GM21825 (cell line): Measurements from ENCODE around the gene KRTAP10-1.
"Not testable (repeated sequence)": the region's sequence is repeated elsewhere in the genome, so short reads cannot be mapped to it uniquely, and the experiment has no call there.

Experiments
- ATAC-seq: cut with Tn5 transposase; IDR thresholded peaks from one replicate; pipeline ENCODE4 v1.9.1; 2021; ENCODE audit warnings: mild to moderate bottlenecking, moderate library complexity; ENCODE audit not compliant: unreplicated experiment

The KRTAP10-1 gene

DNA sequence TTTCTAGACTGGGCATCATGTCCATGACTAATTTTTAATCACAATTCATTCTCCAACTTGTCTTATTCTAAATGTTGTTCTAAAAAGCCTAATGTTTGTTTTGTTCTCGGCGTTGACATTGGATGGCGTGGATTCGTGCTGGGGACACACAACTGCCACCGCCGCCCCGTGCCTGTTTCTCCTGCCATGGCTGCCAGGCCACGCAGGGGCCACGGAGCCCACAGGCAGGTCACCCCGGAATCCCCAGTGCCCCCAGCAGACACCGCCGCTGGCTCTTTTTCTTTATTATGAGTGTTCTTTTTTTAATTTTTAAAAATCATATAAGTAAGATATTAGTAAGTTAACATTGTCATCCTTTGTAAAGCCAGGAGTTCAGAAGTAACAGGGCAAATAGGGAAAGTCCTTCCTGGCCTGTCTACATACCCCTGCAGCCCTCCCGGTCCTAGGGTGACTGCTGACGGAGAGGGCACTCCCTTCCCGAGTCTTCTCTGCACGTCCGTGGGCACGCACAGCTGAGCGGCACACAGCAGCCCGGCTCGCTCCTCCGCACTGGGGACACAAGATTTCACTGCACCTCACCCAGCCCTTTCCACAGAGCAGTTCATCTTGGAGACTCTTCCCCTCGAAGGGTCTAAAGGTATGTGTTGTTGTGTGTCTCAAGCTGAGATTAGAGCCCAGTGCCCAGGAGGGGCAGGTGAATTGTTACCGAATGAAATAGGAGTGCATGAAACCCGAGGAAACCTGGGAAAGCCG is 32.1 kb downstream of the KRTAP10-1 start:
- no peak for ATAC-seq

DNA sequence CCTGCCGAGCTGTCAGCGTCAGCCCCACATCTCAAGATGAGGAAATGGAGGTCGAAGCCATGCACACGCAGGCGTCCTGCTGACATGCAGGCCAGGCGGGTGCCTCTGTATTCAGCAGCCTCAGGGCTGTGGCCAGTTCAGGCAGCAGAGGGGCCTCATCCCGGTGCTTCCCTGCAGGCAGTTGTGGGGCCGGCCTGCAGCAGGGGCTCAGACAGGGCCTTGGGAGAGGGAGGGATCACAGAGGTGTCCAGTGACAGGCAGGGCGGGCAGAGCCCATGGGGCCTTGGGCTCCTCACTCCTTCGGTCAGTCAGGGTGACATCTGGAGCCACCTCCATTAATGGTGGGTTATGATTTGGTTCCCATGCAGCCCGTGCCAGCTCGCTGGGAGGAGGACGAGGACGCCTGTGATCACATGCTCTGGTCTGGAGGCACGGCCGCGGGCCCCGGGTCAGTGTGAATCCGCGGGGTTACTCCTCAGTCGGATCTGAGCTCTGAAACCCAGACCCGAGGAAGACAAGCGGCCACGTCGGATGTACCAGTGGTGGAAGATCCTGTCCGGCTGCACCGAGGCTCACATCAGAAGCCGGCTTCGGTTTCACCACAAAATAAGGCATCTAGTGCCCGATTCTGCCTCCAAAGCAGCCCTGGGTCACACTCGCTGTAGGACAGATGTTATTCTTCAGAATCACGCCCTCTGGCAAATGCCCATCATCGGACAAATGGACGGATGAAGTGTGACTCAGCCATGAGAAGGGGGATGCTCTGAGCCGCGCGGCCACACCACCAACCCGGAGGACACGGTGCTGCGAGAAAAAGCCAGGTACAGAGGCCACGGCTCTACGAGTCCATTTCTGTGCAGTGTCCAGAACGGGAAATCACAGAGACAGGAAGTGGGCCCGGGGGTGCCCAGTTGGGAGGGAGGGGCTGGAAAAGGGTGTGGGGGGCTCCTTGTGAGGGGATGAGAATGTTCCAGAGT is 33.4 kb downstream of the KRTAP10-1 start:
- no peak for ATAC-seq

DNA sequence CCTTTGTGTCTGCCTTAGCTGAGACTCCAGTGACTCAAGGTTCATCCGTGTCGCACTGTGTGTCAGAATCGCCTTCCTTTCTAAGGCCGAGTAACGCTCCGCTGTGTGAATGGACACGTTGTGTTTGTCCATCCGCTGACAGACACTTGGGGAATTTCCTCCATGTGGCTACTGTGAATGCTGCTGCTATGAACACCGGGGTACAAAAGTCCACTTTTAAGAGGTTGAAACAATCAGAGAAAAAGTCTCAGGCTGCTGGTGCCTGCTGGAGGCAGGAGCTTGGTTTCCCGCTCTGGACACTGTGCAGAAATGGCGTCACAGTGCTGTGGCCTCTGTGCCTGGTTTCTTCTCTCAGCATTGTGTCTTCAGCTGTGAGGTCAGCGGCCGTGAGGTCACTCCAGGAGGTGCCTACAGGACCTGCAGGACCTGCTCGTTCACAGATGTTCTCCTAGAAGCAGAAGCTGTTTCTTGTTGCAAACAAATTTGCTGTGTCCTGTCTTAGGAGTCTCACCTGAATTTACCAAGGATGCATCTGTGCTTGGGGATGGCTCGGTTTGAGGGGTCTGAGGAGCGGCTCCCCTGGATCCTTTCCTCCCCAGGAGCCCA is 34.2 kb downstream of the KRTAP10-1 start:
- no peak for ATAC-seq

- ATAC-seq, result no peak
Observed at GRCh38 chr21:44503901-44504399, 36.0 kb downstream of the KRTAP10-1 start.

GRCh38 chr21:44503006-44503889 is 36.7 kb downstream of the KRTAP10-1 start:
- ATAC-seq, result not testable (repeated sequence)

GRCh38 chr21:44502171-44502958 is 37.6 kb downstream of the KRTAP10-1 start:
- ATAC-seq, result no peak

- no peak for ATAC-seq
Observed at GRCh38 chr21:44500111-44500510, 39.9 kb downstream of the KRTAP10-1 start.

GRCh38 chr21:44499631-44500030 is 40.4 kb downstream of the KRTAP10-1 start:
- no peak for ATAC-seq

DNA sequence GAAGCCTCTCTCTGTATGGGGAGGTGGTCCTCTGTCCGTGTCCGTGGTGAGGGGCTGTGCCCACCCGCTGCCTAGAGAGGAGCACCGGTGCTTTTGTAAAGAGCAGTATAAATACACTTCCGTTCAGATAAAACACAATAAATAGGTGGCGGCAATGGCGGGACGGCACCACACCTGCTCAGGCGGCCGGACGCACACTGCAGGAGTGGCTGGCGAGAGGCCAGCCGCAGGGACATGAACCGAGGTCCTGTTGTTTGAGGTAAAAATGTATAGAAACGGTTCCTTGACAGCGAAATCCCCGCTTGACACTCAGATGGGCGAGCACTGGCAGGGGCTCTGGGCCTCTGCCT is 40.8 kb downstream of the KRTAP10-1 start:
- ATAC-seq, result no peak

GRCh38 chr21:44498280-44499210 is 41.5 kb downstream of the KRTAP10-1 start:
- ATAC-seq, result no peak

- ATAC-seq, result no peak
Observed at GRCh38 chr21:44497703-44498126, 42.3 kb downstream of the KRTAP10-1 start.

DNA sequence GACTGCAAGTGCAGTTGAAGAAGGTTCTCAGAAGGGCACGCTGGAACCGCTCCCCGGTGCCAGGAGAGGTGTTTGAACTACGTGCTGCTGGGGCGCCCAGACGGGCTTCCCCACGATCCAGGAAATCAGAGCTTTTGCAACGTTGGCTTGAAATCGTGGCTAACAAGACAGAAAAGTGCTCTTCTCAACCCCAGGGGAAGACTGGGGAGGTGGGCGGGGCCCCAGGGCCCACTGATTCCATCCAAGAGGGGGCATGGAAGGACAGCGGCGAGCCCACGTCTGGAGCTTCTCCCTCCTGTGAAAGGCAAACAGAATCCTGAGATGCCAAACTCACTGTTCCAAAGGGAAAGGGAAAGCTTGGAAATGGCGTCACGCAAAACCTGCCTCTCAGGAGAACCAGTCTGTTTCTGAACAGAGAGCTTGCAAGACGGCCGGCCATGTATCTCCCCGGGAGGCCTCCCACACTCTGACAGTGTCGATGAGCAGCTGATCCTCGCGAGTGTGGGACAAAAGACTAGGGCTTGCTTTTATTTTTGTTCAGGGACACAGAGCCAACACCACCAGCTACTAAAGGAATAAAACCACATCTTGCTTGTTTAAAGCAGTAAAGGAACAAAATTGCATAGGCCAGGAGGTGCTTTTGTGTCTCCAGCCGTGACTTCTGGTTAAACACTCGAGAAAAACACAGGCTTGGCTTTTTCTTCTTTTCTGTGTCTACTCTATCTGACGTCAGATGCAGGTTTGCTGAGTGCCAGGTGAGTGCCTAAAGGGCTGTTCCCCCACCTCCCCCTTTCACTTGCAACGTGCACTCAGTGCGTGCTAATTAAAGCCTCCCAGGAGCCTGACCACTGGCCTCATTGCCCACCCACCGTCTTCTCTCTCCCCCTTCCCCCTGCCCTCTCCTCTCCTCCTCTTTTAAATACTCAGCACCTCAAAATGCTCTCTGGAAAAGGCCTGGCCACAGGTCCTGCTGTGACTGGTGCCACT is 43.1 kb downstream of the KRTAP10-1 start:
- ATAC-seq, result no peak

GRCh38 chr21:44495611-44496563 is 44.1 kb downstream of the KRTAP10-1 start:
- ATAC-seq, result no peak

- ATAC-seq, result no peak
Observed at GRCh38 chr21:44494956-44495355, 45.0 kb downstream of the KRTAP10-1 start.

DNA sequence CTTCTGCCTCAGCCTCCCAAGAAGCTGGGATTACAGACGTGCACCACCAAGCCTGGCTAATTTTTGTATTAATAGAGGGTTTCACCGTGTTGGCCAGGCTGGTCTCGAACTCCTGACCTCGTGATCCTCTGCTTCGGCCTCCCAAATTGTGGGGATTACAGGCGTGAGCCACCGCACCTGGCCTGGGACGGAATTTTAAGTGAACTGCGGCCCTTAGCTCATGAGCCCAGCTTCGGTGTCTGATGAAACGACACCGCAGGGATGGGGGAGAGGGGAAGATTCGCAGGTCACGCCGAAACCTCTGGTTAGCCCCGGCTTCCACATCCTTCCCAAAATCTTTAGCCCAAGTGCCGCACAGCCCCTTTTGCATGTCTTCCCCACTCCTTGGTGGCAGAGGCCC is 45.6 kb downstream of the KRTAP10-1 start:
- no peak for ATAC-seq
